ENCODE data around the gene CSPG4. TPM values are rescaled to one million over a fixed set of nuclear protein-coding genes. Genes with fewer than 3 reads are reported as not detected.

The CSPG4 gene
- total RNA-seq, 1 donor from 2014 or later: not detected

DNA sequence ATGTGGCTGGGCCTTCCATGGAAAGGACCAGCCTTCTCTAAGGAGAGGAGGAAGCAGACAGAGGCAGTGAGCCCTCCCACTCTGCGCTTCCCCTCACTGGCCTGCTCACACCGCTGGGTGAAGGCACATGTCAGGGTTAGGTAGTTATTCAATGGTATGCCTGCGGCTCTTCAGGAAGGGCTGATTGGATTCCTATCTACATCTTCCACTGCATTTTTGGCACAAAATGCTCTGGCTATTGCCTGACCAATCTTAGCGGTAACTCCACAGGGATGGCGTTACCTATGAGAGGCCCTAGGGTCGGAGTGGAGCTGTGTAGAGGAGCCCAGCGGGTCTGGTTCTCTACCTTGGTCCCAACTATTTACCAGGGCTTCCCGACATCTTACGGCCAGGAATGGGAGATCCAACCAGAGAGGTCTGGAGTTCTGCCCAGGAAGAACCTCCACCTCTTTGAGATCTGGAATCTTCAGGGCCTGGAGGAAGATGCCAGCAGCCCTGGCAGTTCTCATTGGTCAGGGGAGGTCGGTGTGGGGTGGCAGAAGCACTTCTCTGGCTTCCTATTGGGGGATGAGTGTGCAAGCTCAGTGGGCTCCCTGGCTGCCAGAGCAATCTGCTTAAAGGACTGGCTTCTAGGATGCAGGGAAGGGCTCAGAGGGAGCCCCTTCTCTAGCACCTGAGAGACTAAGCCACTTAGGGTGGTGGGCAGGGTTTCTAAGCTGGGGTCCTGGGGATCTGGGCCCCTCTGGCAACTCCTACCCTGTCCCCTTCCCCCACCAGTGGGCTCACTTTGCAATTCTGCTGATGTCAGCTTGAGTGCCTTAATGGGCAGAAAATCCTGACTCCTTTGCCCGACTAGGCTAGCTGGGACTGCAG is 40.7 kb downstream of the CSPG4 start:
- intact Hi-C loops (cut with micrococcal nuclease): no loop called here

DNA sequence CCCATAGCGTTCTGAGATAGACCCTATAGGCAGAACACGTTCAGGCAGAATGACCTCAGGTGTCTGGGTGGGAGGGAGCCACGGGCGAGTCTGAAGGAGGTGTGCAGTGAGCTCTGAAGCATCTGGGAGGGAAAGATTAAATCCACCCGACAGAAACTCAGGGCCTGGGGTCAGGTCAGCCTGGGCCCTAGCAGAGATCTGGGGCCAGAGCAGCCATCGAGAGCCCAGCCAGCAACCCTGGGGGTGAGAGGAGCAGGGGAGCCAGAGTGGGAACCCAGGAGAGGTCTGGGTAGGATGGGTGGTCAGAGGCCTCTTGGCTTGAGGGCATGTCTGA is 42.8 kb downstream of the CSPG4 start:
- intact Hi-C loops (cut with micrococcal nuclease): no loop called here

- intact Hi-C loops (cut with micrococcal nuclease): no loop called here
These were observed 43.3 kb downstream of the CSPG4 start for GRCh38 chr15:75669191-75669878.

GRCh38 chr15:75666823-75667501 is 45.7 kb downstream of the CSPG4 start:
- intact Hi-C loops (cut with micrococcal nuclease): no loop called here

DNA sequence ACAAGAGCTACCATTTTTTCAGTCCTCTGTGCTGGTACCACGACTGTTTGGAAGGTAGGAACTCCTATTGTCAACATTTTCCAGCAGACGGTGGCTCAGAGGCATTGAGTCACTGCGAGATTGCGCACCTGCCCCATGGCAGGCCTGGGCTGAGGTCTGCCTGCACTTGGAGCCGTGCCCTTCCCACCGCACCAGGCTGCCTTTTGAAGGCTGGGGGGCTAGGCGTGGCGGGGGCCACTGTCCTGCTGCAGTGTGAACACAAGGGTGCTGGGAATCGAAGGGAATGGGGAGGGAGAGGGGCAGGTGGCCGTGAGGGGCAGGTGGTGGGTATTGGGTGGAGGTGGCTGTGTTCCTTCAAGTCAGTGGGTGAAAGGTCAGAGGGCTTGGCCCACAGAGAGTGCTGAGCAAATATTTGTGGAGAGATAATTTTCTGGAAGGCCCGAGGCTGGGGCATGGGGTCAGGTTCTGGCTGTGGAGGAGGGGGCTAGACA is 48.7 kb downstream of the CSPG4 start:
- intact Hi-C loops (cut with micrococcal nuclease): no loop called here

- intact Hi-C loops (cut with micrococcal nuclease): no loop called here
These were observed 49.7 kb downstream of the CSPG4 start for GRCh38 chr15:75662823-75663519.

- intact Hi-C loops (cut with micrococcal nuclease): no loop called here
These were observed 50.9 kb downstream of the CSPG4 start for GRCh38 chr15:75661756-75662140.

DNA sequence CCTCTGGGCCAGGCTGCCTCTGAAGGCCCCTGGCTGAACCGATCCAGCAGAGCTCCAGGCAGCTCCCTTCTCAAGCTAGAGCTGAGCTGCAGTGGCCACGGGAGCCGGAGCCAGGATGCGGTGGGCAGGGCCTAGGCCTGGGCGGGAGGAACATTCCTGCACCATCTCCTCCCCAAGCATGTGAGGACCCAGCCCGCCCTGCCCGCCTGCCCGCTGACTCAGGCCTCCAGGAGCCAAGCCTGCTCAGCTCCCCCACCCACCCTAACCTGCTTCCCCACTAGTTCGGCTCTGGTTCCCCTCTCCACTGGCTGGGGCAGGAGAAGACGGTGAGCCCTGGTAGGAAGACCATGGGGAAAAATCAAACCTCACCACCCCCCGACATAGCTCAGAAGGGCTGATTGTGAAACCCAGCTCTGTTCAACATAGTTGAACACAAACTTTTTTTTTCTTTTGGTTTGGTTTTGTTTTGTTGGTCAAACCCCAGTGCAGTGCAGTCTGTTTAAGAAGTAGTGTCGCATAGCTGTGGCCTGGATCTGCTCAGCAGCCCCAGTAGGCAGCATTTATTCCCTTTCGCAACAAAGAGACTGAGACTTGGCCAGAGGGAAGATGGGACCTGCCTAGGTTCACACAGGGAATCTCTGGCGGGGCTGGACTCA is 51.4 kb downstream of the CSPG4 start:
- intact Hi-C loops (cut with micrococcal nuclease): no loop called here

- intact Hi-C loops (cut with micrococcal nuclease): no loop called here
These were observed 52.6 kb downstream of the CSPG4 start for GRCh38 chr15:75659928-75660645.

DNA sequence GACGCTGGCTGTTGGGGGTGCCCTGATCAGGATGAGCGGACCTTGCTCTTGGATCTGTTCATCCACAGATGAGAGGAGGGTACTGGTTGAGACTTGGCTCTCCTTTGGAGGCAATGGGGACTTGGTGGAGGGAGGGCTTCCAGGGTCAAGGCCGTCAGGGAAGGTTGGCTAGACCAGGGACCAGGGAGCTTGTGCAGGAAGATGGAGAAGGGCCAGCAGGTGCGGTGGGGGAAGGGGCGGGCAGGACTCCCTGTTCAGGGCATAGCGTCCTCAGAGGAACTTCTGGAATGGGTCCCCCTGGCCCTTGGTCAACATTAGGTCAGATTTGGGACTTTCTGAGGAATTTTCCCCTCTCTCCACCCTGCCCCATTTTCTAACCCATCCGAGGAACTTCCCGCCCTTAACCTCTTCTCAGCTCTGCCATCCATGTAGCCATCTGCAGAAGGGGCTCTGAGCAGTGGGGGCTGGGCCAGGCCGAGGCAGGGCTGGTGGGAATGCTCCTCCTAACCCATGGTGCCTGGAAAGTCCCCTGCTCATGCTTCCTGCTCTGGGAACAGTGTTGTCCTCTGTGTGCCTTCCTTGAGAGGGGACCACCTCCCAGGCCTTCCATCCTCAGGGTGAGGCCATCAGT is 53.4 kb downstream of the CSPG4 start:
- intact Hi-C loops (cut with micrococcal nuclease): no loop called here

DNA sequence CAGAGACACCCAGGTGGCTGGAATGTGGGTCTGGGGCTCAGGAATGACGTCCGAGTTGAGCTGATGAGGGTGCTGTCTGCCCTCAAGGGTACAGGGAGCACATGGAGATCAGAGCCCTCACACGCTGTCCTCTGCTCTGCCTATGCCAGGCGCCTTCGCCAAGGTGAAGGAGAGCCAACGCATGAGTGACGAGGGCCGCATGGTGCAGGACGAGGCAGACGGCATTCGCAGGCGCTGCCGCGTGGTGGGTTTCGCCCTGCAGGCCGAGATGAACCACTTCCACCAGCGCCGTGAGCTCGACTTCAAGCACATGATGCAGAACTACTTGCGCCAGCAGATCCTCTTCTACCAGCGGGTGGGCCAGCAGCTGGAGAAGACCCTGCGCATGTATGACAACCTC is 55.8 kb downstream of the CSPG4 start:
- intact Hi-C loops (cut with micrococcal nuclease): no loop called here

DNA sequence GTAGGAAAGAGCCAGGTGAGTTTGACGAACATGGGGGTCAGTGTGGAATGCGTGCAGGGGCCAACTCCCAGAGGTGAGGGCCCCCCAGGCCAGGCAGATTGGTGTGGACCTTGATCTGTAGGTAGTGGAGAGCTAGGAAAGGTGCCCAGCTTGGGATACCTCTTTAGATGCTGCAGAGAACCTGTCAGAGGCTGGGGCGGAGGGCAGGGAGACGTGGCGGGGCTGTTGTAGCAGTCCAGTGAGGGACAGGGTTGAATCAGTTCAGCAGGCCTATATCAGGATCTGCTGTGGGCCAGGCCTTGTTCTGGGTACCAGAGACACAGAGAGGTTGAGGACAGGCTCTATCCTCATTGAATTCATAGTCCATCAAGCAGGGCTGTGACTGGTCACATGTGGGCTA is 56.3 kb downstream of the CSPG4 start:
- intact Hi-C loops (cut with micrococcal nuclease): no loop called here

DNA sequence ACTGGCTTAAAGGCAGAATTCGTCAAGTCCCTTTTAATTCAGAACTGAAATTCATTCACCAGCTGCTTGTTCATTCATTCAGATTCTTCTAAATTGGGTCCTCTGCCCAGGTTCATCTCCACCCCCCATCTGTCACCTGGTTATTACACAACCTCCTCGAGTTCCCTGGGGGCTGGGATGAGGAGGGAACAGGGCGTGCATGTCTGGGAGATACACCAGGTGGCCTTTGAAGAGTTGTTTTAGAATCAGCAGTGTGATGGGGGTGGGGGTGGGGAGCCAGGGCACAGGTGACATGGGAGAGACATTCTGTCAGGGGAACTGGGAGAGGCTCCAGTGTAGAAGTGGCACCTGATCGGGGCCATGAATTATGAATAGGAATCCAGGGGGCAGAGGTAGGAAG is 56.7 kb downstream of the CSPG4 start:
- intact Hi-C loops (cut with micrococcal nuclease): no loop called here

- intact Hi-C loops (cut with micrococcal nuclease): no loop called here
These were observed 58.3 kb downstream of the CSPG4 start for GRCh38 chr15:75654201-75654907.

DNA sequence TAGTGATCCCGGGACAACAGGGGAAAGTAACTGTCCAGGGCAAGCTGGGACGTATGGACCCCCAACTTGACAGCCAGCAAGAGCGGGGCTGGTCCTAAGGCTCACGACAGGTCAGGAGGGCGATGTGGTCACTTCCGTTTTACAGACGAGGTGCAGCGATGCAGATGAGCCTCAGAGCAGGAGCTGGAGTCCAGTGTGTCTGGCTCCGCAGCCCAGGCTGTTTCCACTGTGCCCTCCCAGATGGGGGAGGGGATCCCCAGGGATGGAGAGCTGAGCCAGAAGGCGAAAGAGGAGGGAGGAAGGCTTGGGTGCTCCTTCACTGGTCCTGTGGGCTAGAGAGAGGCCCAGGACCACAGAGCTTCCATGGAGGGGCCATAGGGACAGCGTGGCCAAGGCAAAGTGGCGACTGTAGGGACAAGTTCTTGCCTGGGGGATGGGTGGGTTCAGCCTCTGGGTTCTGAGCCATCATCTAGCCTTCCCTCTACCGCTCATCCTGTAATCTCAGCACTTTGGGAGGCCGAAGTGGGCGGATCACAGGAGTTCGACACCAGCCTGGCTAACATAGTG is 59.2 kb downstream of the CSPG4 start:
- intact Hi-C loops (cut with micrococcal nuclease): no loop called here

DNA sequence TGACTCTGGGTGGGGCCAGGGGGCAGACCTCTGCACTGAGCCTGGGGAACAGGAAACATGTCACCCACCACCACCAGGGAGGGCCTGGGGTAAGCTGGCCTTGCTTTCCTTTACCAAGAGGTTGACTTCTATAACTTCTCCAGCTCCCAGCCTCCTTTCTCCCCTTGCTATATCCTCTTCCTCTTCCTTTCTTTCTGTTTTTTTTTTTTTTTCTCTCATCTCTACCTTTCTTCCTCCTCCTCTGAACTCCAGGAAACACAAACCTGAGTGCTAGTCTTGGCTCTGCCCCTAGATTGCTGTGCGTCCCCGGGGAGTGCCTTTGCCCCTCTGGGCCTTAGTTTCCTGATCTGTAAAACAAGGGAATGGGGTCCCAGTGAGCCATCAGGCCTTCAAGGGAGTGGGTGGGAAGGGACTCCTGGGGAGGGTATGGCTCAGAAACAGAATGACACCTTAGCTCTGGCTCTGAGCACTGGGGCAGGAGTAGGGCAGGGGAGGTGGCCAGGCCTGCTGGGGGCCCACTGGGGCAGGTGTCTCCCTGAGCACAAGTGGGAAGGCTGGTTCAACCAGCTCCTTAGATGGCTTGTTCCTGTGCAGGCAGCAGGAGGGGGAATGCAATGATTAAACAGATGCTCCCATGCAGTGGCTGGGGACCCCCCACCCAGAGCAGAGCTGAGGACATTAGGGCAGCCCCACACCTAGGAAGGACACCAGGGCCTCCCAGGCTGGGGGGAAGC is 60.7 kb downstream of the CSPG4 start:
- intact Hi-C loops (cut with micrococcal nuclease): no loop called here

- intact Hi-C loops (cut with micrococcal nuclease): no loop called here
These were observed 61.5 kb downstream of the CSPG4 start for GRCh38 chr15:75650908-75651809.

Measured in T-helper 1 cell treated with Interleukin-12 subunit alpha and Interleukin-12 subunit beta and Interleukin-4 antibody, amounts not matched to agents 30 ng/mL and 1 ng/mL, for 36 hours (primary cell).